ENCODE results near the gene CHD5.

DNA sequence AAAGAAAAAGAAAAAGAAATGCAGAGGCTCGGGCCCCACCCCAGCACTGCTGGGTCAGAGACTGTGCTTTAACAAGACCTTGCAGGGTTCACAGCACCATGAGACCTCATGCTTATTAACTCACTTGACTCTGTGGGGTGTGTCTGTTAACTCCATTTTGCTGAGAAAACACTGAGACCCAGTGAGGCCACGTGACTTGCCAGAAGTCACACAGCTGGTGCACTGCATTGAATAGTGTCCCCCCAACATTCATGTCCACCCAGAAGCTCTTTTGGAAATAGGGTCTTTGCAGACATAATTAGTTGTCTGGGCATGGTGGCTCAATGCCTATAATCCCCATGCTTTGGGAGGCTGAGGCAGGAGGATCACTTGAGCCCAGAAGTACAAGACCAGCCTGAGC is 39.7 kb downstream of the CHD5 start:
- no peak for TF ChIP-seq POLR2A (IDR thresholded peaks at IDR 0.05)
- TF ChIP-seq, protein P1, sequence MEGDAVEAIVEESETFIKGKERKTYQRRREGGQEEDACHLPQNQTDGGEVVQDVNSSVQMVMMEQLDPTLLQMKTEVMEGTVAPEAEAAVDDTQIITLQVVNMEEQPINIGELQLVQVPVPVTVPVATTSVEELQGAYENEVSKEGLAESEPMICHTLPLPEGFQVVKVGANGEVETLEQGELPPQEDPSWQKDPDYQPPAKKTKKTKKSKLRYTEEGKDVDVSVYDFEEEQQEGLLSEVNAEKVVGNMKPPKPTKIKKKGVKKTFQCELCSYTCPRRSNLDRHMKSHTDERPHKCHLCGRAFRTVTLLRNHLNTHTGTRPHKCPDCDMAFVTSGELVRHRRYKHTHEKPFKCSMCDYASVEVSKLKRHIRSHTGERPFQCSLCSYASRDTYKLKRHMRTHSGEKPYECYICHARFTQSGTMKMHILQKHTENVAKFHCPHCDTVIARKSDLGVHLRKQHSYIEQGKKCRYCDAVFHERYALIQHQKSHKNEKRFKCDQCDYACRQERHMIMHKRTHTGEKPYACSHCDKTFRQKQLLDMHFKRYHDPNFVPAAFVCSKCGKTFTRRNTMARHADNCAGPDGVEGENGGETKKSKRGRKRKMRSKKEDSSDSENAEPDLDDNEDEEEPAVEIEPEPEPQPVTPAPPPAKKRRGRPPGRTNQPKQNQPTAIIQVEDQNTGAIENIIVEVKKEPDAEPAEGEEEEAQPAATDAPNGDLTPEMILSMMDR (IDR thresholded peaks at IDR 0.05) = no peak
